HFFc6 (cell line): ENCODE measurements around the gene OR2T33. TPM values are rescaled to one million over a fixed set of nuclear protein-coding genes. Genes with fewer than 3 reads are reported as not detected.
"Not testable (repeated sequence)": the region's sequence is repeated elsewhere in the genome, so short reads cannot be mapped to it uniquely, and the experiment has no call there.

ENCODE experiments used
- DNase-seq: peaks from one replicate; pipeline ENCODE4 v3.0.0-alpha.2; 2018
- H3K27ac Mint-ChIP-seq: 2 replicates; pipeline ENCODE4 v1.8.0; 2020; ENCODE audit warnings: mild to moderate bottlenecking, mixed read lengths
- H3K27me3 Mint-ChIP-seq: 2 replicates; pipeline ENCODE4 v1.8.0; 2021; ENCODE audit warnings: mild to moderate bottlenecking, moderate library complexity, mixed read lengths; ENCODE audit not compliant: insufficient read depth
- H3K36me3 Mint-ChIP-seq: 2 replicates; pipeline ENCODE4 v1.8.0; 2021; ENCODE audit warnings: low read depth, mixed read lengths
- H3K4me1 Mint-ChIP-seq: 2 replicates; pipeline ENCODE4 v1.8.0; 2020; ENCODE audit warnings: low read depth, mixed read lengths
- H3K4me3 Mint-ChIP-seq: 2 replicates; pipeline ENCODE4 v1.8.0; 2020; ENCODE audit warnings: mild to moderate bottlenecking, moderate library complexity, mixed read lengths
- H3K9me3 Mint-ChIP-seq: 2 replicates; pipeline ENCODE4 v1.8.0; 2020; ENCODE audit warnings: mild to moderate bottlenecking, mixed read lengths
- long read RNA-seq: library from polyadenylated mRNA; unstranded; transcript quantifications from one replicate; pipeline ENCODE4 v2.0.0, GENCODE V29; 2019
- total RNA-seq, 6 experiments: library from RNA; stranded (reverse); fragmentation: NEBNext Ultra II Directional; extraction: Animal tissue kit (Norgen Biotek cat#: 25700); gene quantifications; 2 replicates in 1 of 6; 3 replicates in 5 of 6; pipeline ENCODE4 v1.2.3, GENCODE V29; 2021
- TF ChIP-seq, protein P1 (sequence below): fragments of 200-600 bp; sonication (generic); IDR thresholded peaks from 2 replicates; pipeline ENCODE4 v1.5.0; 2021; ENCODE audit warnings: antibody characterized with exemption, mild to moderate bottlenecking

Gene OR2T33, protein sequence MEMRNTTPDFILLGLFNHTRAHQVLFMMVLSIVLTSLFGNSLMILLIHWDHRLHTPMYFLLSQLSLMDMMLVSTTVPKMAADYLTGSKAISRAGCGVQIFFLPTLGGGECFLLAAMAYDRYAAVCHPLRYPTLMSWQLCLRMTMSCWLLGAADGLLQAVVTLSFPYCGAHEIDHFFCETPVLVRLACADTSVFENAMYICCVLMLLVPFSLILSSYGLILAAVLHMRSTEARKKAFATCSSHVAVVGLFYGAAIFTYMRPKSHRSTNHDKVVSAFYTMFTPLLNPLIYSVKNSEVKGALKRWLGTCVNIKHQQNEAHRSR
- total RNA-seq = under 1 TPM in 1 of 6 experiments, not detected in 5; 0.16 TPM
- long read RNA-seq = 0 reads

DNA sequence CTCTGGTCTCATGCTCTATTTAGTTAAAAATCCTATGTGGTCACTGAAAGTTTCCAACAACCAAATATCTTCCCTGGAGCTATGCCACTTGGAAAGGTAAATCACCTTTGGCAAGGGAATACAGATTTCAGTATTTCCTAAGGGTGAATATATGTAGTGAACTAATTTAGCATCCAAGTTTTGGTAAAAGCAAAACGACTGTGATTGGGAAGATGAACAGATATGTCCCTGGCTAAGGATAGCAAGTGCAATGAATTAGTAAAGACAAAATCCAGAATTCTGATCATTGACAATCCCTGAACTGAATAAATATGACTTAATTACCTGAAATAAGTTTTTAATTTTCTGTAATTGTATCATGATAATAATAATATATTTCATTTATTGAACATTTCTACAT is at the start of gene OR2T33:
OR2T33 (minus strand) TSS at position 101 of the 400 bp plus-strand sequence. CDS start 4,162 bp downstream, outside the sequence.
- Mint-ChIP-seq H3K27me3 (no peaks in the 10 kb centered on the region; the same call in 1 of the 2 replicates), H3K9me3 (peaks cover 57% of the 10 kb centered on the region), H3K36me3 (no peaks in the 10 kb centered on the region), H3K27ac (no peak within 1 kb of the TSS), H3K4me1 (no peaks in the 10 kb centered on the region), H3K4me3 (no peak within 1 kb of the TSS)
- TF ChIP-seq, protein P1, sequence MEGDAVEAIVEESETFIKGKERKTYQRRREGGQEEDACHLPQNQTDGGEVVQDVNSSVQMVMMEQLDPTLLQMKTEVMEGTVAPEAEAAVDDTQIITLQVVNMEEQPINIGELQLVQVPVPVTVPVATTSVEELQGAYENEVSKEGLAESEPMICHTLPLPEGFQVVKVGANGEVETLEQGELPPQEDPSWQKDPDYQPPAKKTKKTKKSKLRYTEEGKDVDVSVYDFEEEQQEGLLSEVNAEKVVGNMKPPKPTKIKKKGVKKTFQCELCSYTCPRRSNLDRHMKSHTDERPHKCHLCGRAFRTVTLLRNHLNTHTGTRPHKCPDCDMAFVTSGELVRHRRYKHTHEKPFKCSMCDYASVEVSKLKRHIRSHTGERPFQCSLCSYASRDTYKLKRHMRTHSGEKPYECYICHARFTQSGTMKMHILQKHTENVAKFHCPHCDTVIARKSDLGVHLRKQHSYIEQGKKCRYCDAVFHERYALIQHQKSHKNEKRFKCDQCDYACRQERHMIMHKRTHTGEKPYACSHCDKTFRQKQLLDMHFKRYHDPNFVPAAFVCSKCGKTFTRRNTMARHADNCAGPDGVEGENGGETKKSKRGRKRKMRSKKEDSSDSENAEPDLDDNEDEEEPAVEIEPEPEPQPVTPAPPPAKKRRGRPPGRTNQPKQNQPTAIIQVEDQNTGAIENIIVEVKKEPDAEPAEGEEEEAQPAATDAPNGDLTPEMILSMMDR = no peak
- no peak for DNase-seq

DNA sequence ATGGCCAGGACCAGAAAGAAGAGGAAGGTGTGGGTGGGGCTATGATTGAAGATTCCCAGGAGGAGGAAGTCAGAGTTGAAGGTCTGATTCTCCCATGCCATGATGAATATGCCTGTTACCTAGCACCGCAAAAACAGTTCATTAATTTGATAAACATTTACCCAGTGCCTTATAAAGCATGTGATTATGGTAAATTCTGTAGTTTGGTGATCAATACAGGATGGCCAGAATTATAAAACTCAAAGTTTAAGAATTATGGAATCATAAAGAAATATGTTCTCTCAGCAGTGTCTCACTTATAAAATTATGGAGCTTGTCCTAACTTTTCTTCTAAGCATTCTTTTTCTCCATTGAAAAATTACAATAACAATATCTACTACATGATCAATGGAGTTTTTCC is 46.7 kb upstream of the OR2T33 start, which contains the start of gene OR2M7:
OR2M7 (minus strand) TSS at position 101 of the 400 bp plus-strand sequence; CDS start at position 101, 0 bp downstream.
- no peak within 1 kb of the TSS for H3K4me3 Mint-ChIP-seq
- H3K4me1 Mint-ChIP-seq = no peaks in the 10 kb centered on the region
- H3K27ac Mint-ChIP-seq = no peak within 1 kb of the TSS
- TF ChIP-seq, protein P1 = no peak
- no peaks in the 10 kb centered on the region for H3K27me3 Mint-ChIP-seq
- no peak for DNase-seq
- H3K36me3 Mint-ChIP-seq = no peaks in the 10 kb centered on the region
- peaks cover 55% of the 10 kb centered on the region for H3K9me3 Mint-ChIP-seq

DNA sequence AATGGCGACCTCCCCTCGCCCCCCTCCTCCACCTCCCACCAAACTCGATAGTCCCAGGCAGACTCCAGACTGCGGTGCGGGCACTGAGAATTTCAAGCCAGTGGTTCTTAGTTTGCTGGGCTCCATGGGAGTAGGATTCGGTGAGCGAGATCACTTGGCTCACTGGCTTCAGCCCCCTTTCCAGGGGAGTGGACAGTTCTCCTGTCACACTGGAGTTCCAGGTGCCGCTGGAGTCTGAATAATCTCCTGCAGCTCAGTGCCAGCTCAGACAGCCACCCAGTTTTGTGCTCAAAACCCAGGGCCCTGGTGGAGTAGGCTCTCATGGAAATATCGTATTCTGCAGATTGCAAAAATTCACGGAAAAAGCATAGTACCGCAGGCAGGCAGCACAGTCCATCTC is 39.0 kb upstream of the OR2T33 start:
- H3K9me3 Mint-ChIP-seq = peaks cover 79% of the 10 kb centered on the region
- H3K36me3 Mint-ChIP-seq = peaks cover 7% of the 10 kb centered on the region; the same call in 1 of the 2 replicates
- TF ChIP-seq, protein P1 = no peak
- H3K4me1 Mint-ChIP-seq = no peaks in the 10 kb centered on the region
- H3K27me3 Mint-ChIP-seq = no peaks in the 10 kb centered on the region
- no peak overlapping the region for H3K27ac Mint-ChIP-seq
- H3K4me3 Mint-ChIP-seq = no peak overlapping the region
- no peak for DNase-seq

DNA sequence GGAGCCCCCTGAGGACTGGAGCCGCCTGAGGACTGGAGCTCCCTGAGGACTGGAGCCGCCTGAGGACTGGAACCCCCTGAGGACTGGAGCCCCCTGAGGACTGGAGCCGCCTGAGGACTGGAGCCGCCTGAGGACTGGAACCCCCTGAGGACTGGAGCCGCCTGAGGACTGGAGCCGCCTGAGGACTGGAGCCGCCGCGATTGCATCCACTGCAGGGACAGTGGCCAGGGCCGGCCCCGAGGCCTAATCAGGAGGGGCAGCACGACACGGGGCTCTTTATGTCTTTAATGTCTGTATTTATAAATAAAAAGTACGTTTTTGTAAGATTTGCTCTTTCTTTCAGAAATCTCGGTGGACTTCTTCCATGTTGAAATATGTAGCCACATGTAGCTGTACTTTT is 29.0 kb upstream of the OR2T33 start:
- H3K27ac Mint-ChIP-seq, H3K4me3 Mint-ChIP-seq, DNase-seq, H3K4me1 Mint-ChIP-seq, H3K27me3 Mint-ChIP-seq, H3K36me3 Mint-ChIP-seq: not testable (repeated sequence)
- H3K9me3 Mint-ChIP-seq = peaks cover 25% of the 10 kb centered on the region

DNA sequence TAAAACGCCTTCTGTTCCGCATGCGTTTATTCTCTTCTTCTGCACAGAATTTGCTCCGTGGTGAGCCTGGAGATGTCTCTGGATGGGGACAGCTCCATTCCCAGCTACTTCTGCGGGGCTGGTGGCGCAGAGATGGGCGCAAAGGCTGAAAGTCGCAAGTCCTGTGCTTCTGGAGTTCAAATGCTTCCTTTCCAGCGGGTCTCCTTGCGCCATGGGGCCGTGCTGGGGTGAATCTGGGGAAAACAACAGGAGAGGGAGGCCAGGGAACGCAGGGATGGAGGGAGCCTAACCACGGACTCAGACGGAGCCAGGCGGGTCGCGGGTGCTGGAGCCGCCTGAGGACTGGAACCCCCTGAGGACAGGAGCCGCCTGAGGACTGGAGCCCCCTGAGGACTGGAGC is 28.3 kb upstream of the OR2T33 start:
- Mint-ChIP-seq H3K36me3 (no peaks in the 10 kb centered on the region), H3K27ac (no peak overlapping the region), H3K27me3 (peaks cover 2% of the 10 kb centered on the region; the same call in 1 of the 2 replicates), H3K4me3 (no peak overlapping the region), H3K4me1 (no peaks in the 10 kb centered on the region), H3K9me3 (peaks cover 23% of the 10 kb centered on the region)
- no peak for DNase-seq
- TF ChIP-seq, protein P1 = no peak

DNA sequence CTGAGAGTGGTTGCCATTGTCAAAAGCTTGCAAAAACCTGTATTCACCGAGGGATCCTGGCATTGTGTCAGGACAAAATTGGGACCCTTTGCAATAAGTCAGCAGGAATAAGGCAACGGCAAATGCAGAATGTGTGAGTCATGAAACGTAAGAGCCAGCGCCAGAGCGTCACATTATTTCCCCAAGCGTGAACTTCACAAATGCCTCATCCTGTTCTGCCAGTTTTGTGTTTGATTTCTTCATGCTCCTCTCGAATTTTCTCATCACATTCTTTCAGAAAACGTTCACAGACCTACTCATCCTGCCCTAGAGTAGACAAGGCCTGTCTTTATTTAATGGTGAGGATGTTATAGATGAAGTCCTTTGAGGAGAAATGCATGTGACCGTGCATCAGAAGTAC is 27.9 kb upstream of the OR2T33 start:
- H3K9me3 Mint-ChIP-seq = peaks cover 23% of the 10 kb centered on the region
- H3K36me3 Mint-ChIP-seq, H3K27me3 Mint-ChIP-seq, H3K27ac Mint-ChIP-seq, H3K4me1 Mint-ChIP-seq, DNase-seq, H3K4me3 Mint-ChIP-seq: not testable (repeated sequence)
